Measurements from ENCODE around the gene GRAMD2B.
"Not testable (repeated sequence)": the region's sequence is repeated elsewhere in the genome, so short reads cannot be mapped to it uniquely, and the experiment has no call there.

GRAMD2B gene

GRCh38 chr5:126391386-126391785 lies 31.8 kb upstream of the GRAMD2B start:
- peaks cover 10% of the 10 kb centered on the region for H3K4me1 ChIP-seq (ENCODE audit: control insufficient read depth, low read depth, low read length)
- no peaks in the 10 kb centered on the region for H3K36me3 ChIP-seq (ENCODE audit: control insufficient read depth, low read depth, low read length)
- no peak overlapping the region for H3K4me3 ChIP-seq (ENCODE audit: low read length)
- H3K9me3 ChIP-seq (ENCODE audit: control insufficient read depth, low read depth, low read length) = no peaks in the 10 kb centered on the region
- no peak overlapping the region for H3K27ac ChIP-seq (ENCODE audit: low read length)
- H3K9ac ChIP-seq (ENCODE audit: low read length) = no peak overlapping the region
- no peaks in the 10 kb centered on the region for H3K27me3 ChIP-seq (ENCODE audit: control insufficient read depth, insufficient read depth, low read length)

- Histone ChIP-seq H3K9me3 (ENCODE audit: control insufficient read depth, low read depth, low read length) (no peaks in the 10 kb centered on the region), H3K4me1 (ENCODE audit: control insufficient read depth, low read depth, low read length) (peaks cover 10% of the 10 kb centered on the region), H3K4me3 (ENCODE audit: low read length) (no peak overlapping the region), H3K36me3 (ENCODE audit: control insufficient read depth, low read depth, low read length) (no peaks in the 10 kb centered on the region), H3K9ac (ENCODE audit: low read length) (no peak overlapping the region), H3K27ac (ENCODE audit: low read length) (no peak overlapping the region), H3K27me3 (ENCODE audit: control insufficient read depth, insufficient read depth, low read length) (no peaks in the 10 kb centered on the region)
Measured at GRCh38 chr5:126394211-126394788, 28.9 kb upstream of the GRAMD2B start.

- Histone ChIP-seq H3K9ac (ENCODE audit: low read length) (no peak overlapping the region), H3K36me3 (ENCODE audit: control insufficient read depth, low read depth, low read length) (no peaks in the 10 kb centered on the region), H3K27me3 (ENCODE audit: control insufficient read depth, insufficient read depth, low read length) (no peaks in the 10 kb centered on the region), H3K27ac (ENCODE audit: low read length) (no peak overlapping the region), H3K4me1 (ENCODE audit: control insufficient read depth, low read depth, low read length) (peaks cover 10% of the 10 kb centered on the region), H3K4me3 (ENCODE audit: low read length) (no peak overlapping the region), H3K9me3 (ENCODE audit: control insufficient read depth, low read depth, low read length) (peaks cover 5% of the 10 kb centered on the region)
Measured at GRCh38 chr5:126395198-126395597, 28.0 kb upstream of the GRAMD2B start.

DNA sequence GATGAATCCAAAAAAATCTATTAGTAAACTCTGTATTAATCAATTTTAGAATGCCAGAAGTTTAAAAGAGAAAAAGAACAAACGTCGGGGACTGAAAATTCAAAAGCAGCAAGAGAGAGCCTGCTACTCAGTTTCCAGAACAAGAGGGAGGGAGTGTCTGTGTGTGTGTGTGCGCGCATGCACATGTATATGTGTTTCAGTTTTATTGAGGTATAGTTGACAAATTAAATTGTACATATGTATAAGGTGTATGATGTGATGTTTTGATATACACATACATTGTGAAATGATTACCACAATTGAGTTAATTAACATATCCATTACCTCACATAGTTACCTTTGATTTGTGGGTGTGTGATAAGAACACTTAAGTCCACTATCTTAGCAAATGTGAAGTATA lies 27.6 kb upstream of the GRAMD2B start:
- no peaks in the 10 kb centered on the region for H3K36me3 ChIP-seq (ENCODE audit: control insufficient read depth, low read depth, low read length)
- peaks cover 5% of the 10 kb centered on the region for H3K9me3 ChIP-seq (ENCODE audit: control insufficient read depth, low read depth, low read length)
- peaks cover 10% of the 10 kb centered on the region for H3K4me1 ChIP-seq (ENCODE audit: control insufficient read depth, low read depth, low read length)
- no peak overlapping the region for H3K4me3 ChIP-seq (ENCODE audit: low read length)
- H3K27me3 ChIP-seq (ENCODE audit: control insufficient read depth, insufficient read depth, low read length) = no peaks in the 10 kb centered on the region
- H3K9ac ChIP-seq (ENCODE audit: low read length) = no peak overlapping the region
- H3K27ac ChIP-seq (ENCODE audit: low read length) = no peak overlapping the region

DNA sequence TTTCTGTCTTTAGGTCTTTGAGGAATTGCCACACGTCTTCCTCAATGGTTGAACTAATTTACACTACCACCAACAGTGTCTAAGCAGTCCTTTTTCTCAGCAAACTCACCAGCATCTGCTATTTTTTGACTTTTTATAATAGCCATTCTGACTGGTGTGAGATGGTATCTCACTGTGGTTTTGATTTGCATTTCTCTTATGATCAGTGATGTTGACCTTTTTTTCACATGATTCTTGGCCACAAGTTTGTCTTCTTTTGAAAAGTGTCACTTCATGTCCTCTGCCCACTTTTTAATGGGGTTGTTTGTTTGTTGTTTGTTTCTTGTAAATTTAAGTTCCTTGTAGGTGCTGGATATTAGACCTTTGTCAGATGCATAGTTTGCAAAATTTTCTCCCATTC lies 26.5 kb upstream of the GRAMD2B start:
- H3K9me3 ChIP-seq (ENCODE audit: control insufficient read depth, low read depth, low read length); H3K9ac ChIP-seq (ENCODE audit: low read length); H3K27ac ChIP-seq (ENCODE audit: low read length); H3K4me3 ChIP-seq (ENCODE audit: low read length); H3K36me3 ChIP-seq (ENCODE audit: control insufficient read depth, low read depth, low read length); H3K27me3 ChIP-seq (ENCODE audit: control insufficient read depth, insufficient read depth, low read length); H3K4me1 ChIP-seq (ENCODE audit: control insufficient read depth, low read depth, low read length): not testable (repeated sequence)

GRCh38 chr5:126398791-126399190 lies 24.4 kb upstream of the GRAMD2B start:
- H3K27me3 ChIP-seq (ENCODE audit: control insufficient read depth, insufficient read depth, low read length) = no peaks in the 10 kb centered on the region
- no peak overlapping the region for H3K9ac ChIP-seq (ENCODE audit: low read length)
- no peak overlapping the region for H3K4me3 ChIP-seq (ENCODE audit: low read length)
- H3K27ac ChIP-seq (ENCODE audit: low read length) = no peak overlapping the region
- no peaks in the 10 kb centered on the region for H3K36me3 ChIP-seq (ENCODE audit: control insufficient read depth, low read depth, low read length)
- peaks cover 10% of the 10 kb centered on the region for H3K4me1 ChIP-seq (ENCODE audit: control insufficient read depth, low read depth, low read length)
- peaks cover 5% of the 10 kb centered on the region for H3K9me3 ChIP-seq (ENCODE audit: control insufficient read depth, low read depth, low read length)

GRCh38 chr5:126400621-126401251 lies 22.5 kb upstream of the GRAMD2B start:
- H3K4me3 ChIP-seq (ENCODE audit: low read length) = no peak overlapping the region
- H3K4me1 ChIP-seq (ENCODE audit: control insufficient read depth, low read depth, low read length) = peaks cover 10% of the 10 kb centered on the region
- no peaks in the 10 kb centered on the region for H3K36me3 ChIP-seq (ENCODE audit: control insufficient read depth, low read depth, low read length)
- no peak overlapping the region for H3K27ac ChIP-seq (ENCODE audit: low read length)
- no peak overlapping the region for H3K9ac ChIP-seq (ENCODE audit: low read length)
- H3K9me3 ChIP-seq (ENCODE audit: control insufficient read depth, low read depth, low read length) = peaks cover 5% of the 10 kb centered on the region
- no peaks in the 10 kb centered on the region for H3K27me3 ChIP-seq (ENCODE audit: control insufficient read depth, insufficient read depth, low read length)

DNA sequence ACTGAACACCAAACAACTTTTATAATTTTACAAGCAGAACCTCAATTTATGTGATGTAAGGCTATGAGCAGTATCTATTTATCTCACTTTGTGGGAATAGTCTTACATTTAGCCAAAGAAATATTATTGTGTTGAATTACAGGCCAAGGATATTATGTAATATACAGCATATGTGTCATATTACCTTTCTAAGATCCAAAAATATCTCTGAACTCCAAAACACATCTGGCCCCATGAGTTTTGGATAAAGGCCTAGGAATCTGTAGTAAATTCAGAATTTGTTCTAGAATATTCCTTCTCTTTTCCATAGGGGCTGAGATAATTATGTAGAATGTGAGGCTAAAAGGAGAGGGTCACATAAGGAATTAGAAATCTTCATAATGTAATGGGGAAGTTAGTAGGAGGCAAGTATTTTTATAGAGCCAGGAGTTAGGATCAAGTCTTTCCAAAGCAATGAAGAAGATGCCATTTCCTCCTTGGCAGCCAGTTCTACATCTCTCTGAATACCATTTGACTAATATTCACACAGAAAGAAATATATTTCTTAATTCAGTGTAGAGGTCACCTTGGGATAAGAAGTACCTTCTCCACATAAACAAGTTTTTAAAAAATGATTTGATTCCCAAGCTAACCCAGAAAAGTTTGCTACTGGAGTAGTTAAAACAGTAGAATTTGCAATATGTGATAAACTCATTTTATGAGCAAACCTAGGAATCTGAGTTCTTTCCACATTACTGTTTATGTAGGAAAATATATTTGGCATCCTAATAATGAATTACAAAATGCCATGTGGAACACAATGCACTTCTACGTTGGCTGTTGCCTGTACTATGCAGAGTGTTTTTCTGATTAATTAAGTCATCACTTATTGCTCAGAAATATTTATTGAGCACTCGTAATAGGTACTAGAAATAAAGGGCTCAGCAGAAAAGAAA lies 20.3 kb upstream of the GRAMD2B start:
- Histone ChIP-seq H3K4me1 (ENCODE audit: control insufficient read depth, low read depth, low read length) (peaks cover 8% of the 10 kb centered on the region), H3K27ac (ENCODE audit: low read length) (no peak overlapping the region), H3K4me3 (ENCODE audit: low read length) (no peak overlapping the region), H3K36me3 (ENCODE audit: control insufficient read depth, low read depth, low read length) (no peaks in the 10 kb centered on the region), H3K27me3 (ENCODE audit: control insufficient read depth, insufficient read depth, low read length) (no peaks in the 10 kb centered on the region), H3K9ac (ENCODE audit: low read length) (no peak overlapping the region), H3K9me3 (ENCODE audit: control insufficient read depth, low read depth, low read length) (peaks cover 5% of the 10 kb centered on the region)

DNA sequence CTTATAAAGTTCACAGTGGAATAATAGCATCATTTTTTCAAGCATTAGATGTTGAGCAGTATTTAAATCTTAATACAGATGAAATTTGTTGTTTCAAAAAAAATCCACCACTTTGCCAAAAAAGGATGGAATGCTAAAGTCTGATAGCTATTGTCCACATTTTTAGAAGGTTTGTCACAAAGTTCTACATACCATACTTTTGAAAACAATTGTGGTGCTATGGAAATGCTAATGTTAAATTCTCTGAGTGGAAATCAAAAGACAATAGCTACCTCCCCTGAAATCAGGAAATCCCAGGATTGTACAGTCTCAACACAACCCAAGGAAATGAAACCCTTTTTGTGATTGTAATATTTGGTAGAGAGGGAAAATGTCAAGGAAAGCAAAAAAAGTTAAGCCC lies 19.3 kb upstream of the GRAMD2B start:
- Histone ChIP-seq H3K4me1 (ENCODE audit: control insufficient read depth, low read depth, low read length) (peaks cover 8% of the 10 kb centered on the region), H3K27ac (ENCODE audit: low read length) (no peak overlapping the region), H3K9me3 (ENCODE audit: control insufficient read depth, low read depth, low read length) (peaks cover 5% of the 10 kb centered on the region), H3K4me3 (ENCODE audit: low read length) (peak overlapping the region; percentile 9), H3K9ac (ENCODE audit: low read length) (no peak overlapping the region), H3K27me3 (ENCODE audit: control insufficient read depth, insufficient read depth, low read length) (no peaks in the 10 kb centered on the region), H3K36me3 (ENCODE audit: control insufficient read depth, low read depth, low read length) (no peaks in the 10 kb centered on the region)

GRCh38 chr5:126410623-126411022 lies 12.6 kb upstream of the GRAMD2B start:
- Histone ChIP-seq H3K4me3 (ENCODE audit: low read length) (no peak overlapping the region), H3K4me1 (ENCODE audit: control insufficient read depth, low read depth, low read length) (no peaks in the 10 kb centered on the region), H3K27me3 (ENCODE audit: control insufficient read depth, insufficient read depth, low read length) (no peaks in the 10 kb centered on the region), H3K36me3 (ENCODE audit: control insufficient read depth, low read depth, low read length) (no peaks in the 10 kb centered on the region), H3K9me3 (ENCODE audit: control insufficient read depth, low read depth, low read length) (no peaks in the 10 kb centered on the region), H3K9ac (ENCODE audit: low read length) (no peak overlapping the region), H3K27ac (ENCODE audit: low read length) (no peak overlapping the region)

DNA sequence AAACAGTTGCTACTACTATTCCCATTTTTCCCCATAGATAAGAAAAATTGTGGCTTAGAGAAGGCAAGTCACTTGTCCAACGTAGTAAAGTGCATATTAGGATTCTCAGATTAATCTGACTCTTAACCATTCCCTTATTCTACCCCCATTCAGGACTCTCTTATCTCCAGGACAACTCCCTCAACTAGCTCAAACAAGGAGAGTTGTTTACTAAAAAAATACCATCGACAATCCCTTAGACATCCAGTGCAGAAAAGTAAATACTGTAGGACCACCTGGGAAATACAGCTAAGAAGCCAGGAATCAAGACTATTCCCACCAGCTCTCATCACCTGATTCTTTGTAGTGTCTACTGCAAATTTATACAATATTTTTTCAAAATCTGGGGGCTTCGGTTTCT lies 9.4 kb upstream of the GRAMD2B start:
- no peaks in the 10 kb centered on the region for H3K36me3 ChIP-seq (ENCODE audit: control insufficient read depth, low read depth, low read length)
- H3K4me1 ChIP-seq (ENCODE audit: control insufficient read depth, low read depth, low read length) = no peaks in the 10 kb centered on the region
- no peak overlapping the region for H3K27ac ChIP-seq (ENCODE audit: low read length)
- H3K4me3 ChIP-seq (ENCODE audit: low read length) = no peak overlapping the region
- H3K9me3 ChIP-seq (ENCODE audit: control insufficient read depth, low read depth, low read length) = no peaks in the 10 kb centered on the region
- H3K9ac ChIP-seq (ENCODE audit: low read length) = no peak overlapping the region
- no peaks in the 10 kb centered on the region for H3K27me3 ChIP-seq (ENCODE audit: control insufficient read depth, insufficient read depth, low read length)

Data from iPS-18a (cell line).